ENCODE measurements around the gene PTPRM.

DNA sequence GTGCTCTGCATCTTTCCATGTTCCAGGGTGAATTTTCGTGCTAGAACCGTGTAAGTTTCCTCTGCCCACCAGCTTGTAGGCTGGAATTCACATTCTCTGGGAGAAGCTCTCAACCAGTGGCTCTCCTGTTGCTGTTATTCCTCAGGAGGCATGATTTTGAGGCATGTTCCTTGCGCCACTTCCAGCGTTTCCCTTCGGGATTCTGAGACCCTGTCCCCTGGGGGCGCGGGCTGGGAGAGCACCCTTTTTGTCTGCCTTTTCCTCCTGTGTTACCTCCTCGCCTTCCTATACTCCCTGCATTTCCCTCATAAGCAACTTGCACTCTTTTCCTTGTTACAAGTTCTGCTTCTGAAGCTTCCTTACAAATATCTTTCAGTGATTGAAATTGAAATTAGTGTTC is 156.4 kb downstream of the PTPRM start:
- TF ChIP-seq, protein P1, sequence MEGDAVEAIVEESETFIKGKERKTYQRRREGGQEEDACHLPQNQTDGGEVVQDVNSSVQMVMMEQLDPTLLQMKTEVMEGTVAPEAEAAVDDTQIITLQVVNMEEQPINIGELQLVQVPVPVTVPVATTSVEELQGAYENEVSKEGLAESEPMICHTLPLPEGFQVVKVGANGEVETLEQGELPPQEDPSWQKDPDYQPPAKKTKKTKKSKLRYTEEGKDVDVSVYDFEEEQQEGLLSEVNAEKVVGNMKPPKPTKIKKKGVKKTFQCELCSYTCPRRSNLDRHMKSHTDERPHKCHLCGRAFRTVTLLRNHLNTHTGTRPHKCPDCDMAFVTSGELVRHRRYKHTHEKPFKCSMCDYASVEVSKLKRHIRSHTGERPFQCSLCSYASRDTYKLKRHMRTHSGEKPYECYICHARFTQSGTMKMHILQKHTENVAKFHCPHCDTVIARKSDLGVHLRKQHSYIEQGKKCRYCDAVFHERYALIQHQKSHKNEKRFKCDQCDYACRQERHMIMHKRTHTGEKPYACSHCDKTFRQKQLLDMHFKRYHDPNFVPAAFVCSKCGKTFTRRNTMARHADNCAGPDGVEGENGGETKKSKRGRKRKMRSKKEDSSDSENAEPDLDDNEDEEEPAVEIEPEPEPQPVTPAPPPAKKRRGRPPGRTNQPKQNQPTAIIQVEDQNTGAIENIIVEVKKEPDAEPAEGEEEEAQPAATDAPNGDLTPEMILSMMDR (conservative IDR thresholded peaks at IDR 0.05; ENCODE audit: low read depth, low read length): no peak
- no peak for TF ChIP-seq EZH2 (IDR thresholded peaks at IDR 0.05; ENCODE audit: borderline replicate concordance, low read depth, low read length, poor library complexity, severe bottlenecking)
